Measurements from ENCODE around the gene PPT1.

GRCh38 chr1:40114400-40114799 lies 17.3 kb upstream of the PPT1 start:
- TF ChIP-seq, protein P1, sequence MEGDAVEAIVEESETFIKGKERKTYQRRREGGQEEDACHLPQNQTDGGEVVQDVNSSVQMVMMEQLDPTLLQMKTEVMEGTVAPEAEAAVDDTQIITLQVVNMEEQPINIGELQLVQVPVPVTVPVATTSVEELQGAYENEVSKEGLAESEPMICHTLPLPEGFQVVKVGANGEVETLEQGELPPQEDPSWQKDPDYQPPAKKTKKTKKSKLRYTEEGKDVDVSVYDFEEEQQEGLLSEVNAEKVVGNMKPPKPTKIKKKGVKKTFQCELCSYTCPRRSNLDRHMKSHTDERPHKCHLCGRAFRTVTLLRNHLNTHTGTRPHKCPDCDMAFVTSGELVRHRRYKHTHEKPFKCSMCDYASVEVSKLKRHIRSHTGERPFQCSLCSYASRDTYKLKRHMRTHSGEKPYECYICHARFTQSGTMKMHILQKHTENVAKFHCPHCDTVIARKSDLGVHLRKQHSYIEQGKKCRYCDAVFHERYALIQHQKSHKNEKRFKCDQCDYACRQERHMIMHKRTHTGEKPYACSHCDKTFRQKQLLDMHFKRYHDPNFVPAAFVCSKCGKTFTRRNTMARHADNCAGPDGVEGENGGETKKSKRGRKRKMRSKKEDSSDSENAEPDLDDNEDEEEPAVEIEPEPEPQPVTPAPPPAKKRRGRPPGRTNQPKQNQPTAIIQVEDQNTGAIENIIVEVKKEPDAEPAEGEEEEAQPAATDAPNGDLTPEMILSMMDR (conservative IDR thresholded peaks at IDR 0.05; ENCODE audit: low read length), result no peak
- no peak for TF ChIP-seq EZH2phosphoT487 (IDR thresholded peaks at IDR 0.05; ENCODE audit: borderline replicate concordance)

All from Loucy (cell line).